Prostate gland (tissue), 2 donors: ENCODE measurements around the gene PNMT. TPM values are rescaled to one million over a fixed set of nuclear protein-coding genes. Genes with fewer than 3 reads are reported as not detected.
"Not testable (repeated sequence)": the region's sequence is repeated elsewhere in the genome, so short reads cannot be mapped to it uniquely, and the experiment has no call there.

Source experiments
- DNase-seq: peaks from one replicate; pipeline ENCODE4 v3.0.0-alpha.2; 2019; ENCODE audit warnings: low spot score
- H3K27ac ChIP-seq, 2 donors: fragments of 200-600 bp; sonication (generic); 2 replicates each; pipeline ENCODE4 v1.5.1; 2017 to 2019
- H3K27me3 ChIP-seq: fragments of 200-600 bp; sonication (generic); replicated peaks from 2 replicates; pipeline ENCODE4 v1.5.1; 2019; ENCODE audit not compliant: insufficient read depth
- H3K36me3 ChIP-seq, 2 donors: fragments of 200-600 bp; sonication (generic); 1 replicate in 1 of 2; 2 replicates in 1 of 2; pipeline versions ENCODE4 v1.5.1 to v1.8.1; 2017 to 2019
- H3K4me1 ChIP-seq: fragments of 200-600 bp; sonication (generic); replicated peaks from 2 replicates; pipeline ENCODE4 v1.5.1; 2019
- H3K4me3 ChIP-seq, 2 donors: fragments of 200-600 bp; sonication (generic); 2 replicates each; pipeline ENCODE4 v1.5.1; 2017 to 2019
- H3K9me3 ChIP-seq: fragments of 200-600 bp; sonication (generic); 2 replicates; pipeline ENCODE4 v1.5.1; 2017
- CTCF ChIP-seq, 4 experiments: fragments of 200-600 bp in 2 of 4; fragments of 450-650 bp in 2 of 4; sonication (generic) in 2 of 4; IDR thresholded peaks; 1 replicate in 3 of 4; 2 replicates in 1 of 4; pipeline ENCODE4 v1.5.1; 2016 to 2019; ENCODE audit warnings: antibody characterized with exemption in 4 of 4, mild to moderate bottlenecking in 2 of 4, moderate library complexity in 2 of 4
- POLR2A ChIP-seq: fragments of 450-650 bp; IDR thresholded peaks from one replicate; pipeline ENCODE4 v1.6.1; 2016; ENCODE audit warnings: antibody characterized with exemption, mild to moderate bottlenecking
- POLR2AphosphoS5 ChIP-seq: sonication (generic); formaldehyde crosslinking; IDR thresholded peaks from one replicate; pipeline ENCODE4 v1.6.1; 2017; ENCODE audit warnings: antibody characterized with exemption
- WGBS: methylation state at CpG from one replicate; pipeline ENCODE4 v1.1.5; 2018; 5-methylcytosine and 5-hydroxymethylcytosine counted together
- intact Hi-C: fragments of 100-400 bp; cut with DNase I; formaldehyde crosslinking; loops from one replicate; pipeline ENCODE4 v1.14.2; 2022
- total RNA-seq, 2 donors: library from RNA; depleted of rRNA; stranded (reverse); fragments of >200 nt; gene quantifications; one replicate each; pipeline ENCODE4 v1.1.0, GENCODE V29; 2016

The PNMT gene
- total RNA-seq, 2 donors from 2014 or later = 2.7 to 5.8 TPM

- Histone ChIP-seq H3K9me3 (no peaks in the 10 kb centered on the region), H3K4me3 (no peak overlapping the region), H3K36me3 (peaks cover 7 to 28% of the 10 kb centered on the region in 2 donors), H3K27ac (peak overlapping the region in 1 of 2 donors; percentile 98), H3K4me1 (peaks cover 26% of the 10 kb centered on the region), H3K27me3 (no peaks in the 10 kb centered on the region)
- intact Hi-C loops = no loop called here
- DNase-seq = no peak
- 88% methylated on average over 14 of the region's 14 CpGs for WGBS
- TF ChIP-seq POLR2AphosphoS5 (no peak), POLR2A (no peak), CTCF (IDR thresholded peaks at IDR 0.05) (no peak)
These were observed 41.2 kb downstream of the PNMT start for GRCh38 chr17:39709319-39709997.

DNA sequence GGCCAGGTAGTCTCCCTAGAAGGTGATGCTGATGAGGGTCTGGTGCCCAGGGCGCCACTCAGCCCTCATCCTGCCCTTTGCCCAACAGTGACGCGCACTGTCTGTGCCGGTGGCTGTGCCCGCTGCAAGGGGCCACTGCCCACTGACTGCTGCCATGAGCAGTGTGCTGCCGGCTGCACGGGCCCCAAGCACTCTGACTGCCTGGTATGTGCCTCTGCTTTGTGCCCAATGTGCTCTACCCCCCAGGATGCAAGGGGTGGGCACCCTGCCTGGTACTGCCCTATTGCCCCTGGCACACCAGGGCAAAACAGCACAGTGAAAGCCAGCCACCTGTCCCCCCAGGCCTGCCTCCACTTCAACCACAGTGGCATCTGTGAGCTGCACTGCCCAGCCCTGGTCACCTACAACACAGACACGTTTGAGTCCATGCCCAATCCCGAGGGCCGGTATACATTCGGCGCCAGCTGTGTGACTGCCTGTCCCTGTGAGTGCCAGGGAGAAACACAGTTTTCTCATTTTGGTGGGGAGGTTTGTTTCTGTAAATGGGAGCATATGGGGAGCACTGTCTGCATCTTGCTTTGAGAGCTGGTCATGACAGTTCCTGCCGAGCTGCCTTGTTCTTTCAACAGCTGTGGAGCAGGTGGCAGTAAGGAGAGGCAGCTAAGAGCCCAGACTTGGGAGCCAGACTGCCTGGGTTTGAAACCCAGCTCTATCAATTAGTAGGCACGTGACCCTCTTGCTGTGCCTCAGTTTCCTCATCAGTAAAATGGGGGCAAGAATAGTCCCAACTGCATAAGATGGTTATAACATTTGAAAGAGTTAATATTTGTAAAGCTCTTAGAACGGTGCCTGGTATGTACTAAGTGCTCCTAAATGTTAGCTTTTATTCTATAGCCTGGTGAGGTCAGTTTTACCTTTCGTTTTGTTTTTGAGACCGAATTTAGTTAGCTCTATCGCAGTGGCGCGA lies 42.0 kb downstream of the PNMT start:
- intact Hi-C loops = no loop called here
- no peaks in the 10 kb centered on the region for H3K9me3 ChIP-seq
- H3K4me3 ChIP-seq = no peak overlapping the region
- no peak for DNase-seq
- 89% methylated on average over 20 of the region's 20 CpGs for WGBS
- peaks cover 7 to 28% of the 10 kb centered on the region in 2 donors for H3K36me3 ChIP-seq
- H3K27ac ChIP-seq = no peak overlapping the region
- H3K4me1 ChIP-seq = peaks cover 21% of the 10 kb centered on the region
- H3K27me3 ChIP-seq = no peaks in the 10 kb centered on the region
- TF ChIP-seq POLR2AphosphoS5 (no peak), POLR2A (no peak)

DNA sequence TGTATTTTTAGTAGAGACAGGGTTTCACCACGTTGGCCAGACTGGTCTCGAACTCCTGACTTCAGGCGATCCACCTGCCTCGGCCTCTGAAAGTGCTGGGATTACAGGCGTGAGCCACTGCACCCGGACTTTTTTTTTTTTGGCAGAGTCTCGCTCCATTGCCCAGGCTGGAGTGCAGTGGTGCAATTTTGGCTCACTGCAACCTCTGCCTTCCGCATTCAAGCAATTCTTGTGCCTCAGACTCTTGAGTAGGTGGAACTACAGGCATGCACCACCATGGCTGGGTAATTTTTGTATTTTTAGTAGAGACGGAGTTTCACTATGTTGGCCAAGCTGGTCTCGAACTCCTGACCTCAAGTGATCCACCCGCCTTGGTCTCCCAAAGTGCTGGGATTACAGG lies 42.8 kb downstream of the PNMT start:
- Histone ChIP-seq H3K4me1 (peaks cover 24% of the 10 kb centered on the region), H3K36me3 (peaks cover 7 to 28% of the 10 kb centered on the region in 2 donors)
- H3K9me3 ChIP-seq, intact Hi-C loops, H3K27me3 ChIP-seq, H3K4me3 ChIP-seq, DNase-seq, H3K27ac ChIP-seq: not testable (repeated sequence)
- 94% methylated on average over 11 of the region's 11 CpGs for WGBS

DNA sequence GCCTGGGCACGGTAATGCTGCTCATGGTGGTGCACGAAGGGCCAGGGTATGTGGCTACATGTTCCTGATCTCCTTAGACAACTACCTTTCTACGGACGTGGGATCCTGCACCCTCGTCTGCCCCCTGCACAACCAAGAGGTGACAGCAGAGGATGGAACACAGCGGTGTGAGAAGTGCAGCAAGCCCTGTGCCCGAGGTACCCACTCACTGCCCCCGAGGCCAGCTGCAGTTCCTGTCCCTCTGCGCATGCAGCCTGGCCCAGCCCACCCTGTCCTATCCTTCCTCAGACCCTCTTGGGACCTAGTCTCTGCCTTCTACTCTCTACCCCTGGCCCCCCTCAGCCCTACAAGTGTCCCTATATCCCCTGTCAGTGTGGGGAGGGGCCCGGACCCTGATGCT lies 43.6 kb downstream of the PNMT start:
- intact Hi-C loops = no loop called here
- Histone ChIP-seq H3K27ac (no peak overlapping the region), H3K27me3 (no peaks in the 10 kb centered on the region), H3K4me1 (peaks cover 24% of the 10 kb centered on the region), H3K36me3 (peaks cover 7 to 28% of the 10 kb centered on the region in 2 donors), H3K4me3 (no peak overlapping the region), H3K9me3 (no peaks in the 10 kb centered on the region)
- 87% methylated on average over 10 of the region's 10 CpGs for WGBS
- no peak for TF ChIP-seq CTCF (IDR thresholded peaks at IDR 0.05)
- no peak for TF ChIP-seq POLR2A
- TF ChIP-seq POLR2AphosphoS5 = no peak
- no peak for DNase-seq

GRCh38 chr17:39714234-39714633 lies 46.0 kb downstream of the PNMT start:
- no peaks in the 10 kb centered on the region for H3K9me3 ChIP-seq
- no peak overlapping the region for H3K4me3 ChIP-seq
- intact Hi-C loops = no loop called here
- no peak for TF ChIP-seq CTCF (IDR thresholded peaks at IDR 0.05)
- TF ChIP-seq POLR2A = no peak
- no peak for TF ChIP-seq POLR2AphosphoS5
- peaks cover 15% of the 10 kb centered on the region for H3K4me1 ChIP-seq
- H3K27ac ChIP-seq = no peak overlapping the region
- 86% methylated on average over 4 of the region's 4 CpGs for WGBS
- H3K36me3 ChIP-seq = peaks cover 7 to 20% of the 10 kb centered on the region in 2 donors
- no peaks in the 10 kb centered on the region for H3K27me3 ChIP-seq
- DNase-seq = no peak
